GM19463 (cell line): ENCODE results near the gene CHST3.

Experiments
- ATAC-seq: cut with Tn5 transposase; IDR thresholded peaks from one replicate; pipeline ENCODE4 v1.9.1; 2021; ENCODE audit warnings: mild to moderate bottlenecking, moderate library complexity; ENCODE audit not compliant: unreplicated experiment

Gene CHST3

DNA sequence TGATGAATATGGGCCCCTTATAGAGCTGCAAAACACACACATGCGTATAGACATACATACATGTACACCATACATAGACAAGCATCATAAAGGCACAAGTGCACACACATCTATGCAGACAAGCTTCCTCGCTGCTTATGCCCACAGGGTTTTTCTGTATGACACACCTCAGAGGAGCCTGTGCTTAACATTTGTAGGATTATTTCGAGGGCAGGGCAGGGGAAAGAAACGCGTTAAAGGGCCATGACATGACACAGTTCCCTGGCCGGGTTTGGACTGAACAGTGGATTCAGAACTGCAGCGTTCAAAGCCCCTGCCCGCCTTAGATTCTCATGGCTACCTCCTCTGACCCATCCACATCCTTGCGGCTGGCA lies 44.8 kb downstream of the CHST3 start:
- ATAC-seq, result no peak

DNA sequence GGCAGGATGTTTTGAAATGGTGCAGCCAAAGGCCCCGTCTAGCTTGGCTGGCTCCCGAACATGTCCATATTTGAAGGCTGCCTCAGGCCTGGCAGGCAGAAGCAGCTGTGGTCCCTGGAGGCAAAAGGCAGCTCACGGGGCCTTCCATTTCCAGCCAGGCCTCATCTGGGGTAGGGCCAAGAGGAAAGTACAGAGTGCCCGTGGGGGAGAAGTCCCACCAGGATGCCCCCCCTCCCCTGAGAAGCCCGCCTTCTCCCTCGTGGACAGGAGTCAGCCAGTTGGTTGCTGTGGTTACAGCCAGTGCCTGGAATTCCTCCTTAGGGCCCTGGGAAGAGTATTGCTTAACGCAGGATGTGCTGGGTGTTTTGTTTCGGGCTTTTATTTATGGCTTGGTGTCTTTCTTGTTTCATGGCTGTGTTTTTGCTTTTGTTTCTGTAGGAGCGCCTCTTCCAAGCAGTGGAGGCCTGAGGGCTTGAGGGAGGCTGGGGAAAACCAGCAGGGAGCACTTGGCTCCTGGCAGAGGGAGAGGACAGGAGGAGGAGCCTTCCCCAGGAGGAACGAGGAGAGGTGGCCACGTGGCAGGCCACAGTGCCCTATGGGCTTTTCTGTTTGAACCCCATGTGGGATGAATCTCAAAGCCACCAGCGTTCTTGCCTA lies 45.4 kb downstream of the CHST3 start:
- ATAC-seq, result no peak

DNA sequence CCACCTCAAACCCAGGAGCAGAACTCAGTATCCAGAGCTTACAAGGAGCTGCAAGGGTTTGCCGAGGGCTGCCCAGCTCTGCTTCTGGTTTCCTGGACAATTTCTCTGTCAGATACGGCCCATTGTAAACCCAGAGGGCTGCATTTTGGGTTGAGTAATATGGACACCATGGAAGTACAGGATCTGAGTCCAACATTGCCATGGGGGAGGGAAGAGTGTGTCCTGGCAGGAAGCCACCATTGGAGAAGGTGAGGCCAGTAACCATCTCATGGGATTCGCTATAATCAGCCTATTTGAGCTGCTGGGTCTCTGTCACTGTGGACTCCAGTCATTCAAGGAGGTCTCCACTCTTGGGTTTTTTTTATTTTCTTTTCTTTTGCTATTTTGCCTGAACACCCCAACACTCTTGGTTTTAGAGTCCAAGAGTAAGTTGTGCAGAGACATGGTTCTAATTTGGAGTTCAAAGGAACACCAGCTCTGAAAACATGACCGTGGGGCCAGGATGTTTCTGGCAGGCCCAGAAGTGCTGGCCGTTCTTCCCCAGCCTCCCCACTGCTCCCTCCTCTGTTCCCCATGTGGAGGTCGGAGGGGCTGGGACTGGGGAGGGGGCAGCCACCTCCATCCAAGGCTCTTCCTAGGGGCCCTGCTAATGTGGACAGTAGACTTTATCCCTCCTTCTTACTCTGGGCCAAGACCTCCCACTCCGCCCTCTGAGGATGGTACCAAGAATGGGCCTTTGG lies 46.2 kb downstream of the CHST3 start:
- ATAC-seq, result no peak

DNA sequence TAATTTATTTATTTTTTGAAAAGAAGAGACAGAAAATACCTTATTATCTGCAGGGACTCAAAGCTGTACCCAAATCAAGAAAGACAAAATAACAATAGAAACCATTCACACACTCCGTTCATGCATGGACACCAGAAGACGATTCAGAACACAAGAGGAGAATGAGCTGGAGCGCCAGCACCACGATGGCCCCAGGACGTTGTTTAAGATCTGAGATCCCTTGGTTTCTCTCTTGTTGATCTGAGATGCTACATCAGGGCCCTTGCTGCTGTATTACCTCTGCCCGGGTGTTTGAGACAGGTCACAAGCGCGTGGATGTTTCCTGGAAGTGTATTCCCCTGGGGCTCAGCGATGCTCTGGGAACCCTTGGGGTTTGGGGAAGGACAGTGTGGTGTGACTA lies 46.8 kb downstream of the CHST3 start:
- ATAC-seq, result no peak

DNA sequence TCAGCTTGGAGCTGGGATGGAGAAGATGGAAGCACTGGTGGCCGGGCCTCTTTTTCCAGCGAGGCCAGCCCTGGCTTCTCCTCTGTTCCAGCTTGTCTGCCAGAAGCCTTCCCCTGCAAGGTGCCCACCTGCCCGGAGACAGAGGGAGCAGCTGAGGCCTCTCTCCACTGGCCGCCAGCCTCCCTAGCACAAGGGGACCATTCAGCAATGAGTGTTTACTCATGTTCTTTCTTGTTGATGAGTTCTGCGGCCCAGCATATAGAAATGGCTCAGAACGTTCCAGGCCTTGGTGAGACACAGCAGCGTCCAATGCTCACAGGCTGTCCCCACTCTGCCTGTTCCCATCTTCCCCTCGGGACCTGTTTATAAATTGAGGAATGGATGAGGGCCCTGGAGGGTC lies 47.3 kb downstream of the CHST3 start:
- ATAC-seq, result no peak

DNA sequence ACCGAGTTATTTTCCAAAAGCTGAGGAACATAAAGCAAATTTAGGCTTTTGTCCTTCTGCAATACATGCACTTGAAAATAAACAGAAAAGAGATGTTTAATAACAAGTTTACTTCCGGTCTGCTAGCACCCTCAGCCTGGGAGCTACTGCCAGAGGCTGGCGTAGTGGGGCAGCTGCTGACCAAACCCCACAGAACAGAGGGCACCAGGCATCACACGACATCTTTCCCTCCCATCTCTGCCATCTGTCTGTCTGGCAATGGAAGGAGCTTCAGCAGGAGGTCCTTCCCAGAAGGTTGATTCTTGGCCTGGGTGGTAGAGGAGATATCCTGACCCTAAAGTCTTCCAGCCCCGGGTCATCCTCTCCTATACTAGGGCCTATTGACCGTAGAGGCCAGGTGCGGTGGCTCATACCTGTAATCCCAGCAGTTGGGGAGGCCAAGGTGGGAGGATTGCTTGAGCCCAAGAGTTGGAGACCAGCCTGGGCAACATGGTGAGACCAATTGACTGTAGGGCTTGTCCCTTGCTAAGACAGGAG lies 47.8 kb downstream of the CHST3 start:
- no peak for ATAC-seq

DNA sequence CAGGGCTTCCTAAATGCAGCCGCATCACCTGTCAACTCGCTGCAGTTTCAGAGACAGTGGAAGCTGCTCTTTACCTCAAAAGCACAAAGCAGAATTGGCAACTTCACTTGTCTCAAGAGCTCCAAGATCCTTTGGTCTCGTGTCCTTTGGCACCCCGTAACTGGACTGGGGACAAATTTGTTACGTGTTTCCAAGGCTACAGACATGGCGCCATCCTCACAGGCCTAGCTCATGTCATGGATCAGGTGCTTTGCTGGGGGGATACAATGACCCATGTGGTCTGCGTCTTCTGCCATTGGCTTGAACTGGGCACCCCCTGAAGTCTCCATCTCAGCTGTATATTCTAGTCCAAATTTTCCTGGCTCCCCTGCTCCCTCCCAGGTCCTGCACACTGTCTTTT lies 48.6 kb downstream of the CHST3 start:
- ATAC-seq, result no peak

DNA sequence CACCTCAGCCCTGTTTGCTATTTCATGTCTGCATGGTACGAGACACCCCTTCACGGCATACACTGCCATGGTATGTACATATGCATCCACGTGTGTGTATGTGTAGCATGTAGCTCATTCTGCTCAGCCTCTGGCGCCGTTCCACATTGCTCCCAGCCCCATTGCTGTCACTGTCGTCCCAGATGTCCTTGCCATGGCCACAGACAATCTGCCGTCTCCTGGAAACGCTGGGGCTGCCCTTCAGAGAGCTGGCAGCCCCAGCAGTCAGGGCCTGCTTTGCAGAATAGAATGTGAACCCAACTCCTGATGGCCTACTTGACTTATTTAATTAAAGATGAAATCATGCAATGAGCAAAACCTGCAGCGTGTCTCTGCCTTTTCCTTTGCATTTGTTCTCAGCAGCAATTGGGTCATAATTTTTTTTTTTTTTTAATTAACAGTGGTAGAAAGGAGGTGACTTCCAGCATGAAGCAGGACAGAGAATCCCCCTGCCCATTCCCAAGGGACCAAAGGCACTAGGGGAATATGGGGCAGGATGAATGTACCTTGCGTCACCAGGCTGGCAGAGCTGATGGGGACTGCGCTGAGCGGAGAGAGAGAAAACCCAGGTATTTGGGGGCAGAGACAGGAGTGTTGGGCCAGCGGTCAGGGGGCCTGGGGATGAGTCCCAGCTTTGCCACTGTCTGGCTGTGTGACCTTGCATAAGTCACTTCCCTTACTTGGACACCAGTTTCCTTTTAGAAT lies 49.2 kb downstream of the CHST3 start:
- ATAC-seq, result no peak

DNA sequence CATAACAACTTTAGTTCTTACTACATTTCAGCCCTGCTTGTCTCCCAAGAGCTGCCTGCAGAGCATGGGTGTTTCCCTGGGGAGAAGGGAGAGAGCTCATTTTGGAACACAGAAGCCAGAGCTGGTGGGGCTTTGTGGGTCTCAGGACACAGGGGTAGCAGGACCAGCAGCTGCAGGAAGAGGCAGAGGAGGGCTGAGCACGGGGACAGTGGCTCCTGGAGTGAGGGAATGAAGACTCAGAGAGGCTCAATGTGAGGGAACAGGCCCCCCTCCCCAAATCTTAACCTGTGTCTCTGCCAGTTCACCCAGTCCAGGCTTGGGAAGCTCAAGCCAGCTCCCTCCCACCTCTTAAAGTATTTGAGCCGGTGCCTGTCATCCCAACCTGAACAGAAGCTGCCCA lies 50.0 kb downstream of the CHST3 start:
- ATAC-seq, result no peak

DNA sequence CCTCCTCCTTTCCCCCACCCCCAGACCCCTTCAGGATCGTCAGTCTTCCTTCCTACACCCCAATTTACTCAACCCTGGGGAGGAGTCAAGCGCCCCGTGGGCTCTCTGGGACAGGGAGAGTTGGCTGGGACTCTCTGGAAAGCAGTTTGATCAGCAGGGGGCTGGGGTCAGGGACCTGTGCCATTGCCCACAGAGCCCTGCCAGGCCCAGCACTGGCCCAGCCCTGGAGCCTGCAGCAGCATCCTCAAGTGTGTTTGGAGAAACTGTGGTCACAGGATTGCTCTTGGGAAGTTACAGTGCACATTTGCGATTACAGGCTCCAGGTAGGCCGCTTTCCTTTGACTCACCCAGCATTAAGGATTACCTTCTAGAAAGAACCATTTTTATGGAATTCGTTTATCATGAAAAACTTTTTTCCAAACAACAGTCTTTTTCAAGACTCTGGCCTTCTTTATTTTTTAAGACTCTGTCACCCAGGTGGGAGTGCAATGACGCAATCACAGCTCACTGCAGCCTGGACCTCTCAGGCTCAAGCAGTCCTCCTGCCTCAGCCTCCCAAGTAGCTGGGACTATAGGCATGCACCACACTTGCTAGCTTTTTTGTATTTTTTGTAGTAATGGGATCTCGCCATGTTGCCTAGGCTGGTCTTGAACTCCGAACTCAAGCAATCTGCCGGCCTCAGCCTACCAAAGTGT lies 50.7 kb downstream of the CHST3 start:
- ATAC-seq, result no peak

DNA sequence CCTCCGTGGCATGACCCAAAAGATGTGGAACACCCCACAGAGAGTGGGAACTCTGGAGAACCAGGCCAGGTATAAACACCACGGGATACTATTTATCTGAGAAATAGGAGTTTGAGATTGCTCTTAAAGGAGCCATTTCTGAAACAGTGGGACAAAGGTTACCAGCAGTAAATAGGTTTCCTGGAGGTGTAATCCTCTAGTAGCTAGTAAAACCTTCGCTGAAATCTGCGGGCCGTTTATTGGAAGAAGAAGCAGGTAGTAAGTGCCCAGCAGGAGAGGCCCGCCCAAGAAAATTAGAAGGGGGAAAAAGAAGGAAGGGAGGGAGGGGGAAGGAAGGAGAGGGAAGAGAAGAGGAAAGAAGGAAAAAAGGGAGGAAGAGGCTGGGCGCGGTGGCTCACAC lies 51.6 kb downstream of the CHST3 start:
- no peak for ATAC-seq

DNA sequence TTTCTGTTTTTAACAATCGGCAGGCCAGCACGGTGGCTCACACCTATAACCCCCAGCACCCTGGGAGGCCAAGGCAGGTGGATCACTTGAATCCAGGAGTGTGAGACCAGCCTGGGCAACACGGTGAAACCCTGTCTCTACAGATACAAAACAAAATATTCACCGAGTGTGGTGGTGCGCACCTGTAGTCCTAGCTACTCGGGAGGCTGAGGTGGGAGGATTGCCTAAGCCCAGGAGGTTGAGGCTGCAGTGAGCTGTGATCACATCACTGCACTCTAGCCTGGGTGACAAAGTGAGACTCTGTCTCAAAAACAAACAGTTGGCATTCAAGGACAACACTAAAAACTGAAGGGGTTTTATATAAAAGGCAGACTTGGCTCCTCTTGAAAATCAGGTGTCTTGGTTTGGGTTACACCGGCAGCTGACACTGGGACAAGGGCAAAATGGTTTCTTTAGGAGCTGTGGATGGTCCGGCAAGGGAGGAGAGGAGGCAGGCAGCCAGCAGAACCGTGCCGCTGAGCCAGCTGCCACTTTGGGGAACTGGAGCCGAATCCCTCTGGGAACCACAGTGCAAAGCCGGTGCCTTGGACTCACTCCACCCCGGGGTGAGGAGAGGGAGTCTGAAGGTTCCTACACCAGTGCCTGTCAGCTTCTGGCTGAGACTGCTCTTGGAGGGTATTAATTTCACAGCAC lies 52.6 kb downstream of the CHST3 start:
- ATAC-seq, result no peak

DNA sequence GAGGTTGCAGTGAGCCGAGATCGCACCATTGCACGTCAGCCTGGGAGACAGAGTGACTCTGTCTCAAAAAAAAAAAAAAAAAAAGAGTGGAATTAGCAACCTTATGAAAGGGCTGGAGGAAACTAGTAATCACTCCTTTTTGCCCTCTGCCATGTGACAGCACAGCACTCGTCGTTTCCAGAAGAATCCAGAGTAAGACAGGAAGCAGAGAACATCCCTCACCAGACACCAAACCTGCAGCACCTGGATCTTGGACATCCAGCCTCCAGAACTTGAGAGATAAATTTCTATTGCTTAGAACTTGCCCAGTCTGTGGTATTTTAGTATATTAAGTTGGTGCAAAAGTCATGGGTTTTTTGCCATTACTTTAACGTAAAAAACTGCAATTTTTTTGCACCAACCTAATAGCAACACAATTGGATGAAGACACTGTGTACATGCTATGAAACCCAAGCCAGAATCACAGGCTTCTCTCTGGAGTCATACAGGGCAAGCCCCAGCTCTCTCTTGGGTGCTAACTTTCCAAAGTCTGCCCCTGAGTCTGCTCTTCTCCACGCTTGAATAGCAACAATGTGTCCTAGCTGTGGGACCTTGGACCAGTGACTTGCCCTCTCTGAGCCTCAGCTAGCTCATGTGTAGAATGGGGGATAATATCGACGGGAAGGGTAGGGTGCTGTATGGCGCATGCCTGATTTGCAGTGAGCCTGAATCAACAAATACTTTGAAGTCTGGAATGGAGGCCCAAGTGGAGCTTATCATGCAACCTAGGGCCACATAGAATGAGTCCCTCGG lies 55.1 kb downstream of the CHST3 start:
- no peak for ATAC-seq

DNA sequence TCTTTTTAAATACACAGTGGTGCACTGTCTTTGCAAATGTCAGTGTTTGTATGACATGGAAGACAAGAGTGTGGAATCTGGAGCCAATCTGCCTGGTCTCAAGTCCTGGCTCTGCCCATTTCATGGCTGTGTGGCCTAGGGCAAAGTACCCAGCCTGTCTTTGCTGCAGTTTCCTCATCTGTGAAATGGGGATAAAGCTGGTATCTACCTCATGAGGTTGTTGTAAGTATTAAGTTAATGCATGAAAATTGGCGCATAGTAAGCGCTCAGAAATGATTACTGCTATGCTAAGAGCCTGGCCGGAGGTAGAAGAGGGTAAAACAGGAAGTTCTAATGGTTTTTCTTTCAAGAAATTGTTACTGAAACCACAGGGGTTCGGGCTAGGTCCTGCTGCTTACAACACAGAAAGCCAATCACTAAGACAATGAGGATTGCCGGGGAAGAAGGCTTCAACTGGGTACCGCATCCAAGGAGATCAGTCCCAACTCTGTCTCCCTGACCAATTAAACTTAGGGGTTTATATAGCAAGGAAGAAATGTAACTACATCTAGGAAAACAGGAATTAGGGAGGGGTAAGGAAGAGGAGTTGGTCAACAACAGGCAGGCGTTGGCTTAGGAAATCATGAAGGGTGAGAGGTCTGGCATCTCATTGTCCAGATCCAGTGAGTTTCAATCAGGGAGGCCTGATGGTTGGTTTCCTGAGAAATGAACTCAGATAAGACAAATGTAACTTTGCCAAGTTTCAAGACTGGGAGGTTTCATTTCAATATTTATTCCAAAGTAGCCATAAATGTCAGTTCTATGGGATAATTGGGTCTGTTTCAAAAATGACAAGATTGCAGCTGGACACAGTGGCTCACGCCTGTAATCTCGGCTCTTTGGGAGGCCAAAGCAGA lies 57.0 kb downstream of the CHST3 start:
- ATAC-seq, result no peak

DNA sequence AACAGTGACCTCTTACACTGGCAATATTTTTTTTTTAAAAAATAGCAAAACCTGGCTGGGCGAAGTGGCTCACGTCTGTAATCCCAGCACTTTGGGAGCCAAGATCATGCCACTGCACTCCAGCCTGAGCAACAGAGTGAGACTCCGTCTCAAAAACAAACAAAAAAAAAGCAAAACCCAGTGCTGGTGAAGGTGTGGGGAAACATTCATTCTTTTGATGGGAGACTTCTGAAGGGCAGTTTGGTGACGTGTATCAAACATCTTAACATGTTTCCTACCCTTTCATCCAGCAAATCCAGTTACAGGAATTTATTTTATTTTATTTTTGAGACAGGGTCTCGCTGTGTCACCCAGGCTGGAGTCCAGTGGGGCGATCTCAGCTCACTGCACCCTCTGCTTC lies 58.0 kb downstream of the CHST3 start:
- ATAC-seq, result no peak

DNA sequence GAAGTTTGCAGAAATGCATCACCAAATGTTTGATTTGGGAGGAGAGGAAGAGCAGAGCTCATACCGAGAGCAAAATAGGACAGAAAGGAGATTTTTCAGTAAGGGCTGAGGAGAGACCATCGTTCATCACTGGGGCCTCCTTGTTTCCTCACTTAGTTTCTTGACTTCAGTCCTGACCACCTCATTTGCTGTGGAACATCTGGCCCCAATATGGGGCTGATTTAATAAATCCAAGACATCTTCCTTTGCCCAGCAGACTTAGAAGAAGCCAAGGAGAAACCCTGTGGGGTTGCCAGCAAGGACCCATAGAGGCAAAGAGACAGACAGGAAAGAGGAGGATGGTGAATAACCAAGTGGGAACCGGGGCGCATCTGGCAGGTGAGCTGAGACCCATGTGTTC lies 60.4 kb downstream of the CHST3 start:
- no peak for ATAC-seq

DNA sequence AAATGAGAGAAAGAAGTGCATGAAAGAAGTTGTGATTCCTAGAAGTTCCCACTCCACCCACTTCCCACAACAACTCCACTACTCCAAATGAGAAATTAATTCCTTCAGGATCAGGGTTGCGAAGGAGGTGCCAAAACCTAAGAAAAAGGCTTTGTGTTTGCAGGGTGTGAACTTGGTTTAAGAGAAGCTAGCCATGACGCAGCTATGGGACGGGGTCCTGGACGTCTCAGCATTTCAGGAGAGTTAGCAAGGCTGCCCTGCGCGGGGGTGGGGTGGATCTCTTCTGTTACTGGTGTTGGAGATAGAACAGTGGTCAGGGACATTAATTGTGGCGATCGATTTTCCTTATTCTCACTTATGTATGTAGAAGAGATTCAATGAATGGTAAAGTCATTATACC lies 61.2 kb downstream of the CHST3 start:
- no peak for ATAC-seq

DNA sequence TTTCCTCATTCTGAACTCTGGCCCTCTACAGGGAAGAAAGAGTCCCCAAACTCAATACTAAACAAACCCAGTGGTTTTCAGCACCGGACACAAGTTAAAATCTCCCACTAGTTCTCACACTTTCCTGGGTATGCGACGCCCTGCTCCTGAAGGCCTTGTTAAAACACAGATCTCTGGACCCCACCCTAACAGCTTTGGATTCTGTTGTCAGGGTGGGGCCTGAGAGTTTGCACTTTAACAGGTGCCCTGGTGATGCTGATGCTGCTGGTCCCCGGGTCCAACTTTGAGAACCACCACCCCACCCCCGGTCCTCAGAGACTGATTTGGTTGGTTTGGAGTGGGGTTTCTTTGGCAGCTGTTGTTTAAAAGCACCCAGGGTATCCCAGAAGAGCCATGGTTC lies 61.6 kb downstream of the CHST3 start:
- no peak for ATAC-seq
